SK-MEL-5 (cell line): Measurements from ENCODE around the gene UGT1A3. TPM values are rescaled to one million over a fixed set of nuclear protein-coding genes. Genes with fewer than 3 reads are reported as not detected.

ENCODE experiments used
- DNase-seq: peaks from one replicate; pipeline ENCODE4 v3.0.0-alpha.2; 2016; ENCODE audit warnings: low read depth, low spot score
- in situ Hi-C: cut with HindIII; loops from 2 replicates; pipeline ENCODE4 v1.10.0; 2016; ENCODE audit warnings: low sequenced_read_pairs, high pct_unique_total_duplicates, low pct_unique_long_range_greater_than_20kb
- total RNA-seq: library from RNA; depleted of rRNA; stranded (reverse); fragments of >200 nt; shearing (Covaris generic); gene quantifications from 2 replicates; pipeline ENCODE4 v1.2.3, GENCODE V29; 2014; rRNA removed

Gene UGT1A3
- total RNA-seq, 1 experiment from 2014 or later, result not detected

DNA sequence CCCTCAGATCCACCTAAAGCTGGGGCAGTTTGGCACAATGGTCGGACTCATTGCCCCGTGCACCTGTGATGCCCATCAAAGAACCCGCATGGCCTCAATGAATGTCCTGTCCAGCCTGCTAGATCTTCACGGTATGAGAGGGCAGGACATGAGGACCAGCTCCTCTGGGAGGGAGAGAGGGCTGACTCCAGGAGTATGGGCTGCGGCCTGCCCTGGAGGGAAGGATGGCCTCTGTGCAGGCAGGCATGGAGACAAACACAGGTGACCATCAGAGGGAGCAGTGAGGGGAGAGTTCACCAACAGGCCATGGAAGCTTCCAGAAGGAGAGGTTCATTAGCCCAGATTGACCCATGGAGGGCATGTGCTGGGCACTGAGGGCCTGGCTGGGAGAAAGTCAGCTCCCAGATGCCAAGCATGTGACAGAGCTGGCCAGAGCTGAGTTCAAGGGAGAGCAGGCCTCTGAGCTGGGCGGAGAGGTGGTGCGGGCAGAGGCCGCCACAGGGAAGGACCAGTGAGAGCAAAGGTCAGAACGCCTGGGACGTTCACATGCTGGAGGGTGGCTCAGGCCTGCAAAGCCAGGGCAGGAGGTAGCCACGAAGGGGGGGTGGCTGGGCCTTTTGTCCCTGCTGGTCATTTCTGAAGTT, 89.3 kb downstream of the UGT1A3 start:
- in situ Hi-C loops, result no loop called here
- no peak for DNase-seq

DNA sequence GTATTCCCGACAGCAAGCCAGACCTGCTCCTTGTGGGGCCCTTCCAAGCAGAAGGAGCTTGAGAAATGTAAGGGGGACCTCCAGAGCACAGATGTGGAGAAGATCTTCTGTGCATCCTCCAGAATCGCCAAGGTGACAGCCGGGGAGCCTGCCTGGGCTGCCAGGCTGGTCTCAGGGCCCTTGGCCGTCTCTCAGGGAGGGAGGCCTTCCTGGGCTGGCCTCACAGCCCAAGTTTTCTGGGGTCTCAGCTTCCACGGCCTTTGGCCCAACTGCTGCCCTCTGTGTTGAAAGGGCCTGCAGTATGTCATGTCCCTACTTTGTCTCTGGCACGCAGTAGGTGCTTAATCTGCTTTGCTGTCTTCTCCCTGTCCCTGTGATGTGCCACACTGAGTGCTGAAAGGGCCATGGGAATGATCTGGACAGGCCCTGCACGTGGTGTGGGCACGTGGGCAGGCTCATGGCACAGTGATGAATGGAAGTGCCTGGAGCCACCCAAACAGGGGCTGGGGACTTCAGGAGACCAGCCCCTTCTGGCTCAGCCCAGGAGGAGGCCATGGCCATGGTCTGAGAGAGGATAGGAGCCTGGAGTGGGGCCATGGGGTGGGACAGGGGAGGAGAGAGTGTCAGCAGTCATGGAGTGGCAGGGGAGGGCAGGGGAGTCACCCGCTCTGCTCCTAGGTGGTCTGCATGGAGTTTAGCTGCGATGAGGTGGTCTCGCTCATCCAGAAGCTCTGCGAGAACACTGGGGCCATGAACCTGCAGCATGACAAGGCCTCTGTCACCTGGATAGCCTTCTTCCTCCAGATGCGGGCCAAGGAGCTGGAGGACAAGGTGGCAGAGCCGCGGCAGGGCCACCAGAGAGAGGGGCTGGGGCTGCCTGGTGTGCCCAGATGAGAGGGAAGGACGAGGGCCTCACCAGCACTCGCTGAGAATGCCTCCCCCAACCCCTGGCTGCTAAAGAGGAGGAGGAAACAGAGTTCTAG, 90.1 kb downstream of the UGT1A3 start:
- no peak for DNase-seq
- in situ Hi-C loops, result no loop called here

DNA sequence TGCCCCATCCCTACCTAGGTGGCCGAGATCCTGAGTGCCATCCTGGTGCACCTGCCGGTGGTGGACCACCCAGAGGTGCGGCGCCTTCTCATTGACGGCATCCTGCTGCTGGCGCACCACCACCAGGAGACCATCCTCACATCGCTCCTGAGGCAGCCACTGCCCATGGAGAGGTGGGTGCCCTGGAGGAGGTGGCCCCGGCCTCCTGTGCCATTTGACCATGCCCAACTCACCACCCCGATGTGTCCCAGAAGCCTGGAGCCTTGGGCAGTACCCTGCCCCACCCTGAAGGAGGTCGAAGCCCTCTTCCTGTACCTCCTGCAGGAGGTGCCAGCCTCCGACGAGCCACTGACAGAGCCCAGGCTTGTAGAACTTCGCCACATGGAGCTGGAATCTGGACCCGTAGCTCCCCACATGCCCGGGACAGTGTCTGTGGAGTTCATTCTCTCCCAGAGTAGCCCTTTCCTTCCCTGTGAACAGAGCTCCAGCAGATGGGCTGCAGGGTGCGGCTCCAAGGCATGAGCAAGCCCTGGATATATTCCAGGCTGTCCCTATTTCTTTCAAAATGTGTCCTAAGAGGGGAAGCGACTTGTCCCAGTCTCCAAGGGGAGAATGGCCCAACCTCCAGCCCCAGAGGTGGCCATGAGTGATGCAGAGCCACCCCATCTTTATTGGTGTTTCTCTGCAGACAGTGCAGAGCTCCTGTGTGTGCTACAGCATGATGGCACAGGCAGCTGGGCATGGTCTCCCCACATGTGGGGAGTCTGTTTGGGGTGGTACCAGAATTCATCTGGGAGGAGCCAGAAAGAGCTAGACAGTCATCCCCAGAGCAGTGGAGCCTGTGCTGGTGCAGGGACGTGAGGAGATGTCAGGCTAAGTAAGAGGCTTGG, 91.3 kb downstream of the UGT1A3 start:
- in situ Hi-C loops, result no loop called here
- DNase-seq, result no peak

DNA sequence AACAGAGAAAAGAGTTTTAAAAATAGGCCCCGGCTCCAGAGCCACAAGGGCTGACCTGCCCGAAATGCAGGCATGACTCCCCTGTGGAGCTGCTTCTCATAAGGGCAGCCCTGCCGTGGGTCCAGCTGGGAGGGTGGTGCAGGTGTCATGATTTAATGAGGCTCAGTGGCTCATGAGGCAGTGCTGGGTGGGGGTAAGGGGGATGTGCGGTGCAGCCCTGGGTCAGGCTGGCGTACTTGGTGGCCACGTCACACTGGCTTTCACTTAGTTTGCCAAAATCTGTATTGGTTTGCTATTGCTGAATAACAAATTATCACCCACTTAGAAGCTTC, 91.9 kb downstream of the UGT1A3 start:
- DNase-seq, result no peak
- in situ Hi-C loops, result no loop called here

DNA sequence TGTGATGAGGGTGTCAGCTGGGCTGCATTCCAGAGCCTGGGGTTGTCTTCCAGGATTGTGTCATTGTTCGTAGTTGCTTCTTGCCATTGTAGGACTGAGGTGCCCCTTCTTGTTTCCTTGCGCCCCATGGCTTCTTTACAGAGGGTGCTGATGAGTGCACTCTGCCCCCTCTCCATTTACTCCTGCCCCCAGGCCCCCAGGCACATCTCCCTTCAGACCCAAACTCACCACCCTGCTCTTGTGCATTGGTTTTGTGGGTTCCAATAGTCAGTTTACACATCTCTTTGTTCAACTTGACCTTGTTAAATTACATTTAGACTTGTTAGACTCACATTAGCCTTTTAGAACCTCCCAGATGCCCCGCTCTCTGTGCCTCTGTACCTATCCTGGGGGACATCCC, 92.4 kb downstream of the UGT1A3 start:
- DNase-seq, result no peak
- in situ Hi-C loops, result no loop called here

DNA sequence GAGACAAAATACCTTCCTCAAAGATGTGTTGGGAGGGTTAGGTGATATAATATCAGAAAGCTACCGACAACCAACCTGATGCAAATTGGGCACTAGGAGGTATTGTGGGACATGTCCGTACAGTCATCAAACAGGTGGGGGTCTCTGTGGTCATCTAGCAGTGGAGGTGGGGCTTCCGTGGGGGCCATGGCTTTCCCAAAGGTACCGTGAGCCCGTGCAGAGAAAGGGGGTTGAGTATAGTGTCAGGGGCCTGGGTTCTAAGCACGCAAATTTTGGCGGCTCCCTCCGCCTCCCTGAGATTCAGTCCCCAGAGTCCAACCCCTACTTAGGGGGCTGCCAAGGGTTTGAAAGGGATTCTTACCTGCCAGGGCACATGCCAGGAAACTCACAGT, 92.9 kb downstream of the UGT1A3 start:
- no peak for DNase-seq
- in situ Hi-C loops, result no loop called here

DNA sequence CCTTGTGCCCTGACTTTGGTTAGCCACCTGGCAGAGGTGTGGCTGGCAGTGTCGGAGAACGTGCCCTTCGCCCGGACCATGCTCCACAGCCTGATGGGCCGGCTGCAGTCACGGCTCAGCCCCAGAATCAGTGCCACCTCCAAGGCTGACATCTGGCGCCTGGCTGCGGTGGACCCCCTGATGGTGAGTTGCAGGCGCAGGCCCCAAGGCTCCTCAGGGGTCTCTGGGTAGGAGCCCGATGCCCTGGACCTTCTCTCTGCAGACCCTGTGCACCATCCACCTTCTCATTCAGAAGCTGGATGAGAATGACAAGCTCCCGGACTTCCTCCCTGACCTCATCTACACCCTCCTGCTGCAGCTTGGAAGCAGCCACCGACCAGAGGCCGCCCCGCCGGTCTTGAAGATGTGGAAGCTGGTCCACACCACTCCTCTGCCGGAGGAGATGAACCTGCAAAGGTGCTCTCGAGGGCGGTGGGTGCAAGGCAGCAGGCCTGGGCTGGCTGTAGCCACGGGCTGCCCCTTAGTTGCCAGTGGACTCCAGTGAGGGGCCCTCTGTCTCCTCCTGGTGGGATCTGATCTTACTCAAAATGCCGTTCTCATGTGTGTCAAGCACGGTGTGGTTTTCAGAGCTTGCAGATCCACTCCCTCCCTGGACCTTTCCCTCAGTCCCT, 93.4 kb downstream of the UGT1A3 start:
- DNase-seq, result no peak
- in situ Hi-C loops, result no loop called here

Other genes with a start within 250 kb of the UGT1A3 start
- gene USP40, start 162.3 kb upstream of the UGT1A3 start, total RNA-seq, result 36.9 and 38.3 TPM in 2 replicates
- not detected in 2 replicates for gene UGT1A8, start 111.4 kb upstream of the UGT1A3 start, total RNA-seq
- gene UGT1A10, start 92.6 kb upstream of the UGT1A3 start, total RNA-seq, result not detected in 2 replicates
- not detected in 2 replicates for gene UGT1A9, start 57.1 kb upstream of the UGT1A3 start, total RNA-seq
- not detected in 2 replicates for gene UGT1A7, start 47.1 kb upstream of the UGT1A3 start, total RNA-seq
- gene UGT1A6, start 36.2 kb upstream of the UGT1A3 start, total RNA-seq, result not detected in 2 replicates
- not detected in 2 replicates for gene UGT1A5, start 16.1 kb upstream of the UGT1A3 start, total RNA-seq
- gene UGT1A4, start 10.3 kb upstream of the UGT1A3 start, total RNA-seq, result not detected in 2 replicates
- gene UGT1A1, start 31.2 kb downstream of the UGT1A3 start, total RNA-seq, result not detected in 2 replicates
- 0.08 TPM in 1 of 2 replicates, not detected in the other for gene MROH2A, start 49.3 kb downstream of the UGT1A3 start, total RNA-seq
- gene HJURP, start 125.5 kb downstream of the UGT1A3 start, total RNA-seq, result 21.7 and 25.0 TPM in 2 replicates
- 28.7 and 32.7 TPM in 2 replicates for gene TRPM8, start 188.3 kb downstream of the UGT1A3 start, total RNA-seq